HPDE6-E6E7 (cell line): ENCODE measurements around the gene ALG1L2.
"Not testable (repeated sequence)": the region's sequence is repeated elsewhere in the genome, so short reads cannot be mapped to it uniquely, and the experiment has no call there.

Source experiments
- DNase-seq: peaks from one replicate; pipeline ENCODE4 v3.0.0; 2011; ENCODE audit warnings: missing footprints; ENCODE audit errors: extremely low spot score

ALG1L2 gene

DNA sequence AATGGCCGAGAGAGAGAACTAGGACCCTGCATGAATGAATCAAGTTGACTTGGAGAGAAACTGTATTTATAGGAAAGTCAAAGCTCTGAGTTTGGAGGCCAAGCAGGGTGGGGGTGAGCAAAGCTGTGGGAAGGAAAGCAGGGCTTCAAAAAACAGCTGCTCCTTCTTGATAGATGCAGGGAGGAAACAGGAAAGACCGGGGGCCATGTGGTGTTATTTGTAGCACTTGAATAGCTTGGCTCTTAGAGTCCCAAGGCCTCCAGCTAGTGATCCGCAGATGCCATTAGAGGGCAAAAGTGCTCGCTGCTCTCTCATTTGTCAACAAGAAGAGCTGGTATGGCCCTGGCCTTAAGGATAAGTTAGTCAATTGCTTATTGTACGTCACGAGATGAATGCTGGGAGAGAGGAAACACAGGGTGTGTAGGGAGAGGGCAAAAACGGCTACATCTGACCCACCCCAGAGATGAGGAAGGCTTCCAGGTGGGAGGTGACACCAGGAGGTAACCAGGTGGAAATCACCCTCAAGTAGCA, at the start of gene ALG1L2:
TSS of gene ALG1L2 (plus strand) at position 481 of the 531 bp plus-strand sequence. CDS start 186 bp downstream, outside the sequence.
- no peak for DNase-seq

- not testable (repeated sequence) for DNase-seq
These were observed 44.4 kb upstream of the ALG1L2 start for GRCh38 chr3:130037126-130037815.

- not testable (repeated sequence) for DNase-seq
These were observed 38.9 kb upstream of the ALG1L2 start for GRCh38 chr3:130042736-130043135.

DNA sequence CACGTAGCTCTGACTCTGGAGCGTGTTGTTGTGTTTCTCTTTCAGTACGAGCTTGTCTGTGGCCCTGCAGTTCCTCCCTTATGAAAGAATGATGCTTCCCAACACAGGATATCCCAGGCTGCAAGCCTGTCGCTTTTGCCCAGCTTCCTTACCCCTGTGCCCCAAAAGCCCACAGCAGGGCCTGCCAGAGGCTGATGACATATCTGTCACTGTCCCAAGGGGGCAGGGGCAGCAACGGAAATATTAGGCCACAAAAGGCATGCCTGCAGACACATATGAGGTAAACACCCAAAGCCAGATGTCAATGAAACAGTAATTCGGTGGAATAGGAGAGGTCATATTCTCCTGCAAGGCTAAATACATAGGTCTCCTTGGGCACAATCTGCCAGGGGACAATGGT, 38.0 kb upstream of the ALG1L2 start:
- not testable (repeated sequence) for DNase-seq

DNA sequence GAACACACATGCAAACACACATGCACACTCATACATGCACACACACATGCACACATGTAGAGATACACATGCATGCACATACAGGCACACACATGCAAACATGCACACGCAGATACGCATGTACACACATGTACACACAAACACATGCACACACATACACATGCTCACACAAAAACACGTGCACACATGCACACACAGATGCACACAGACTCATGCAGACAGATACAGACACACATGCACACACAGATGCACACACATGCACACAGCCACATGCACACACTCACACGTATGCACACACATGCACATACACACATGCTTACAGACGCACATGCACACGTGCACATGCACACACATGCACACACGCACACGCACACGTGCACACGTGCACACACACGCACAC, 37.3 kb upstream of the ALG1L2 start:
- no peak for DNase-seq

DNA sequence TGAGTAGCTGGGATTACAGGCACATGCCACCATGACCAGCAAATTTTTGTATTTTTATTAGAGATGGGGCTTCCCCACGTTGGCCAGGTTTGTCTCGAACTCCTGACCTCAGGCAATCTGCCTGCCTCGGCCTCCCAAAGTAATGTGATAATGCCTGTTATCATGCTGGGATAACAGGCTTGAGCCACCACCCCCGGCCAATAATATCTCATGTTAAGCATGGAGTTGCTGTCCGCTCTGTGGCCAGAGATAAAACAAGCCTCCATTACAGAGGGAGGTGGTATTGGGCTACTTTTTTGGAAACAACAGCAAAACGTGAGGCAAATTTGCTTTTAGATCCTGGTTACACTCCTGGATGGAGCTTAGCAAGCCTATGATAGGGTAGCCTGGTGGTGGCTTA, 32.9 kb upstream of the ALG1L2 start:
- DNase-seq = no peak

- not testable (repeated sequence) for DNase-seq
These were observed 29.3 kb upstream of the ALG1L2 start for GRCh38 chr3:130052366-130052765.

- not testable (repeated sequence) for DNase-seq
These were observed 28.7 kb upstream of the ALG1L2 start for GRCh38 chr3:130052965-130053364.

- not testable (repeated sequence) for DNase-seq
These were observed 23.9 kb upstream of the ALG1L2 start for GRCh38 chr3:130057536-130058266.

GRCh38 chr3:130058267-130058657, 23.4 kb upstream of the ALG1L2 start:
- DNase-seq = not testable (repeated sequence)

DNA sequence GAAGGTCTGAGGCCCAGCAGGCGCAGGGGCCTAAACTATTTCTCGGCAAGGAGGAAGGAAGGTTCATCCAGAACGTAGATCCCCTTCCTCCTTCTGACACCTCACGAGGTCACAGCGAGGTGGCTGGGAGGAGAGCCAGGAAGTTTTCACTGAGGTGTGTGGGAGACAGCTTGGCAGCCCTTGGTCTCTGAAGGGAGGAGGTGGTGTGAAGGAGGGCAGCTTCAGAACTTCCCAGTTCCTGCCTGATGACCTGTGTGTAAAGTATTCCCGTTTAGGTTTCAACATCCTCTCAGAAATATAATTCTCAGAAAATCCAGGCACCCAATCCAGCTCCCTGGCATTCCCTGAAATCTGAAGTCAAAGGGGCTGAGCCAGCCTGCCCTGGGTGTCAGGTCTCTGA, 22.9 kb upstream of the ALG1L2 start:
- not testable (repeated sequence) for DNase-seq

DNA sequence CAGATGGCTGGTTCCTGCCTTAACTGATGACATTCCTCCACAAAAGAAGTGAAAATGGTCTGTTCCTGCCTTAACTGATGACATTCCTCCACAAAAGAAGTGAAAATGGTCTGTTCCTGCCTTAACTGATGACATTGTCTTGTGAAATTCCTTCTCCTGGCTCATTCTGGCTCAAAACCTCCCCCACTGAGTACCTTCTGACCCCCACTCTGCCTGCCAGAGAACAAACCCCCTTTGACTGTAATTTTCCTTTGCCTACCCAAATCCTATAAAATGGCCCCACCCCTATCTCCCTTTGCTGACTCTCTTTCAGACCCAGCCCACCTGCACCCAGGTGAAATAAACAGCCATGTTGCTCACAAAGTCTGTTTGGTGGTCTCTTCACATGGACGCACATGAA, 22.5 kb upstream of the ALG1L2 start:
- DNase-seq = not testable (repeated sequence)

- no peak for DNase-seq
These were observed 8.0 kb upstream of the ALG1L2 start for GRCh38 chr3:130073582-130073981.

DNA sequence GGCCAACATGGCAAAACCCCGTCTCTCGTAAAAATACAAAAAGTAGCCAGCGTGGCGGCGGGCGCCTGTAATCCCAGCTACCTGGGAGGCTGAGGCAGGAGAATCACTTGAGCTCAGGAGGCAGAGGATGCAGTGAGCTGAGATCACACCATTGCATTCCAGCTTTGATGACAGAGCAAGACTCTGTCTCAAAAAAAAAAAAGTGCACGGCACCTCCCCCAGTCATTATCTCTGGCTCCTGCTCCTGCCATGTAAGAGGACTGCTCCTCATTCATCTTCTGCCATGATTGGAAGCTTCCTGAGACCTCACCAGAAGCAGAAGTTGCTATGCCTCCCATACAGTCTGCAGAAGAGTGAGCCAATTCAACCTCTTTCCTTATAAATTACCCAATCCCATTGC, 4.0 kb upstream of the ALG1L2 start:
- no peak for DNase-seq

DNA sequence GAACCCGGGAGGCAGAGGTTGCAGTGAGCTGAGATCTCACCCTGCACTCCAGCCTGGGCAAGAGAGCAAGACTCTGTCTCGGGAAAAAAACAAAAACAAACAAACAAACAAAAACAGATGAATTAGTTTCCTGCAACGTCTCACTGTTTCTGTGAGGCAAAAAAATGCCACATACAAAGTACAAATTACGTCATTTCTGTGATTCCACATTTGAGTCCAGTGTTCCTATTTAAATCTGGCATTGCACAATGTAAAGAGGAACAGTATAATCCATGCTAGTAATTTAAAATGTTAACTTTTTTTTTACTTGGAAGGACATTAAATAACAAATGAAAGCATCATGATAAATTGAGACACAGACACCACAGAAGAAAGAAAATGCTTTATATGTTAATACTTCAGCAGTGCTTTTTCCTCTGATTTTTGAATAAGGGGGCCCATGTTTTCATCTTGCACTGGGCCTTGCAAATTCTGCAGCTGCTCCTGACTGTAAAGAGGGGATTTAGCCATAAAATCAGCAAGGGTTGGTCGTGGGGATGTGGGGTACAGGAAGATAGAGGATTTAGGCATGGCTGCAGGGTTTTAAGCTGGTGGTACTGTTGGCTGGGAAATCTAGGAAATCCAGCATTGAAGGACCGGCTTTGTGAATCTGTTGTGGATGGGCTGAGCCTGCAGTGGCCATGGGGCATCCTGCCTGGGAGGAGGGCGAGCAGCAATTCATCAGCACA, 1.9 kb downstream of the ALG1L2 start:
- DNase-seq = not testable (repeated sequence)

DNA sequence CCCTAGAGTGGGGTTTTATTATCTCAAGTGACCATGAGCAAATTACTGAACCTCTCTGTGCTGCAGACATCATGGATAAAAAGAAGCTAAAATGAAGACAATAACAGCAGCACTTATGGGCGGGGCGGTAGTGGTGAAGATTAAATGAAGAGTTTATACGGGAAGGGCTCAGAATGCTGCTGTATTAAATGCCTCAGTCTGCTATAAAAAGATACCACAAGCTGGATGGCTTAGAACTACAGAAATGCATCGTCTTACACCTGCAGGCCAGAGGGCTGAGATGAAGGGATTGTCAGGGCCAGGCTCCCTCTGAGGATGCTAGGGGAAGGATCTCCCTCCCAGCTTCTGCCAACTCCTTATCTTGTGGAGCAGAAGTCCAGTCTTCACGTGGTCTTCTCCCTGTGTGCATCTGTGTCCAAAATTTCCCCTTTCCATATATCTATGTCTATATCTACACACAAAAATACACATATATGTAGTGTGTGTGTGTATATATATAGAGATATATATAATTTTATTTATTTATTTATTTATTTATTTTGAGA, 2.9 kb downstream of the ALG1L2 start:
- no peak for DNase-seq

- DNase-seq = no peak
These were observed 4.2 kb downstream of the ALG1L2 start for GRCh38 chr3:130085881-130086280.

- DNase-seq = not testable (repeated sequence)
These were observed 5.0 kb downstream of the ALG1L2 start for GRCh38 chr3:130086628-130087027.

GRCh38 chr3:130088061-130088460, 6.4 kb downstream of the ALG1L2 start:
- DNase-seq = no peak

GRCh38 chr3:130090681-130091080, 9.1 kb downstream of the ALG1L2 start:
- DNase-seq = not testable (repeated sequence)

GRCh38 chr3:130091958-130092357, 10.3 kb downstream of the ALG1L2 start:
- no peak for DNase-seq
